NCI-H510A treated with DMSO at 0.1 percent for 48 hours (cell line): ENCODE results near the gene CSK.

Experiments
- DNase-seq: peaks from one replicate; lab custom pipeline; 2025; lab: John Stamatoyannopoulos, UW

Gene CSK

DNA sequence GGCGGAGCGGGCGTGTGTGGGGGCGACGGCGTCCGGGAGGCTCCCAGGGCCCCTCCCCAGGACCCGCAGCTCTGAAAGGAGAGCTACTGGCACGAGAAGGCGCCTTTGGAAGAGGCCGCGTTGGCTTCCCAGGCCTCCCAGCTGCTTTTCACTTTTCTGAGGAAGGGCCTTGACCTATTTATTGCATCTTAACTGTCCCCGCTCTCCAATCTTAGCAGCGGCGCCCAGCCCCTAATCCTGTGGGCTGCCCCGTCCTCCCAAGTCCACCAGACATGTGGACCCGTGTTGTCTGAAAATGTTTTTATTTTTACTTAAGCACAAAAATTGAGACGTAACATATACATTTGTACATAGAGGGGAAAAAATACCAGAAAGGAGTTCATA is 61.6 kb downstream of the CSK start:
- DNase-seq: no peak

DNA sequence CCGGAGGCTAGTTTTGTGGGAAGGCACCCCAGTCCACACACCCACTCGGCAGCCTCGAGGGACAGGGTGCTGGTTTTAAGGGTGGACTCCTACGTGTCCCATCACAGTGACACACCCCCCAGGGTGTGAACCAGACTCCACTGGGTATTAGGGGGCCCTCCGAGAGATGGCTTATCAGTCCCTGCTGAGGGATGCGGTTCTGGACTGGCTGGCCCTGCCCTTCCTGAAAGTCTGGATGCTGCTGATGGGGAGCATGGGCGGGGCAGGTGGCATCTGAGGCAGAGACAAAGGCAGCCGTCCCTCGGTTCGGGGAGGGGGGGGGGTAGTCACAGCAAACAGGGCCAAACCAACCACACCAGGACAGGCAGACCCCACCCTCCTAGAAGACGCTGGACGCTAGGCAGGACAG is 62.0 kb downstream of the CSK start:
- no peak for DNase-seq

DNA sequence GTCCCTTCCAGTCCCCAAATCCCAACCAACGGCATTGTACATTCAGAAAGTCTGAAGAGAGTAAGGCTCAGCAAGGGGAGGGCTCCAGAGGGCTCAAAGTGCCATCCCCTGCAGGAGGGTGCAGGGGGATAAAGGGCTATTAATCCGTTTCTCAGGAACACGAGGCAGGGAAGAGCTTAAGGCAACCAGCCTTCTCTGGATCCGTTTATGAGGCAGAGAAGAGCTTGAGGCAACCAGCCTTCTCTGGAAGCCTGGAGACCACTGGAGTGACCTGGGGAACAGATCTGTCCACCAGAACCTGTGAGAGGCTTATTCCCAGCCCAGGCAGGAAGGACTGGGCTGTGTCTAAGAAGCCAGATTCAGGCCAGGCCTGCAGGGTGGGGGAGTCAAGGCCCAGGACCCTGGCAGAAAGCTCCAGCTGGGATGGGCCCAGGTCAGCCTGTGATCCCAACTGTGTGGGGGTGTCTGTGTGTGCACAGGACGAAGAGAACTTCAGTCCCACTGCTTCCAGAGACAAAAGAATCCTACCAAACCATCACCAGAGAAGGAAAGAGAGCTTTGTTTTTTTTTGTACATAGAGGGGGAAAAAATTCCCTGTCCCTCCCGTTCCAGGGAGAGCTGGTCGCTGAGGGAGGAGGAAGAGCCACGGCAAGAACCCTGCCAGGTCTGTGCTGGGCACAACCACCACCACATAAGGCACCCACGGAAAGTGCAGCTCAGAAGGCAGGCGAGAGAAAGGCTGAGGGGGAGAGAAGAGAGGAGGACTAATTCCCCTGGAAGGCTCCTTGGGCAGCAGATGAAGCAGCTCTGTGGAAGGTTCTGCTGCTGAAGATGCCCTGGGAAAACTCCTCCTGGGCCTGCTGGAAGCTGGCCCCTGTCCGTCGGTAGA is 62.7 kb downstream of the CSK start:
- no peak for DNase-seq

DNA sequence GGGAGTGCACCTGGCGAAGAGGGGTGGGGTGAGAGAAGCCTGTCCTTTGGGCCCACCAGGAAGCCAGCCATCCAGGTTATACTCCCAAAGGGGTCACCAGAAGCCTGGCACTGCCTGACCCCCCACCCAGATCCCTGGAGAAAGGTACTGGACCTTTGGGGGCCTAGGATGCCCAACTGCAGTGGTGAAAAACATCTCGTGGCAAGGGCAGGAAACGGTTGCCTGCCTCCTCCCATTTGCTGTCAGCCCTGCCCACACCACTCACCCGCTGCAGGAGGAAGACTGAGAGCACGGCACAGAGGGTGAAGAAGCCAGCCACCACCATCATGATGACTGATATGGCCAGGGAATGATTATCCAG is 63.3 kb downstream of the CSK start:
- DNase-seq: no peak

DNA sequence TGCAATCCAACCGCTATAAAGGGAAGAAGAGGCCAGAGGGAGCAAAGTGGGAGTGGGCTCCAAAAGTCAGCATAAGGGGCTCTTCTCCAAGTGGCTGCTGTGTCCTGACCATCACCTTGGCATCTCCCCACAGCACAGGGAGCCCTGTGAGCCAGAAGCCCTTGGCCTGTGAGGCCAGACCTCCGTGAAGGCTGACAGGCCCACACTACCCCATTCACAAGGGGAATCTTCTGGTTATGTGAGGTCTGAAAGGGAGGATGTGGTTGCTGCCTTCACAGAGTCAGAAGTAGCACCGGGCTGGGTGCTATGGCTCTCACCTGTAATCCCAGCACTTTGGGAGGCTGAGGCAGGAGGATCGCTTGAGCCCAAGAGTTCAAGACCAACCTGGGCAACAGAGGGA is 63.7 kb downstream of the CSK start:
- DNase-seq: no peak

DNA sequence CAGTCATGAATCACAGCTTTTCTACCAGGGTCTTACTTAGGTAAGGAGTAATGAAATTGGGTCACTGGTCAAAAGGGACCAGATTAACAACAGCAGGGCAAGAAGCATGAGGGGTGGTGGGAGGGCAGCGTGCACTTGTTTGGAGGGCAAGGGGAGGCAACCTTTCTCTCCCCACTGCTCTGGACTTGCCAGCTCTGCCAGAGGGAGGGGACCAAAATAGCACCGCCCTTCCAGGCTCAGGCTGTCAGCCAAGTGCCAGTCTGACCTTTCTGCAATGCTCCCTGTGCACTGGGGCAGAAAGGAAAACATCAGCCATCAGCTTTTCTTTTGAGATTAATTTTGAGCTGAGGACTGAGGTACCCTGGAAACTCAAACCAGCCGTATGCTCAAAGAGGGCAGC is 65.6 kb downstream of the CSK start:
- no peak for DNase-seq

DNA sequence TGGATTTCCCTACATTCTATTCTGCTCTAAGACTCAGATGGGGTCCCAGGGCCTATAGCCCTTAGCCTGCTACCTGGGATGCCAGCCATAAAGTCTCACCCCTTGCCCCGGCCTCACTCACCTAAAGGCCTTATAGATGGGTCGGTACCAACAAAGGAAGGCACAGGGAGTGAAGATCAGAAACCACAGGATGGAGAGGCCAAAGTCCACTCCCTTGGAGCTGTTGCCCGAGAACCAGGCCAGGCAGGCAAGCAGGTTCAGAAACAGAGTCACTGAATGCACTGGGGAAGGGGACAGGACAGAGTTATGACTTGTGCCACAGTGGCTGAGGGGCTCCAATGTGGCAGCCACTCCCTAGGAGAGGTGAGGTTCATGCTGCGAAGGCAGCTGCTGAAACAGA is 68.5 kb downstream of the CSK start:
- DNase-seq: no peak

DNA sequence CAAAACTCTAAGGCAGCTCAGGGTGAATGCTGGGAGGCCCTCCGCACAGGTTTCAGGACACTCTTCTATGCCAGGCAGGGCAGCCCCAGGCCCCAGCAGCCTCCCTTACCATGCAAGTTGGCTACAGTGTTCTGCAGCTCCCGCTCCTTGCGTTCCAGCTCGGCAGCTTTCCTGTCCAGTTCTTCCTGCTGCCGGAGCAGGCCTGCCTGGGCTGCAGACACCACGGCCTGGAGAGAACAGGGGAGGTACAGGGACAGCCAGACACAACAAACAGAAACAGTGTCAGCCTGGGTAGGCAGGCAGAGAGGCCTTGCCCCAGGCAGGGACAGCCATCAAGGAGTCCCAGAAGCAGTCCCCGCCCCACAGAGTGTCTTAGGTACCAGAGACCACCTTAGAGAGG is 70.1 kb downstream of the CSK start:
- DNase-seq: no peak
